ENCODE data around the gene SYCP3. TPM values are rescaled to one million over a fixed set of nuclear protein-coding genes. Genes with fewer than 3 reads are reported as not detected.

SYCP3 gene
- total and polyA plus RNA-seq, 2 of the 13 experiments (the other 11 are each of a cell fraction or from before 2014, with no cell fraction given): not detected

DNA sequence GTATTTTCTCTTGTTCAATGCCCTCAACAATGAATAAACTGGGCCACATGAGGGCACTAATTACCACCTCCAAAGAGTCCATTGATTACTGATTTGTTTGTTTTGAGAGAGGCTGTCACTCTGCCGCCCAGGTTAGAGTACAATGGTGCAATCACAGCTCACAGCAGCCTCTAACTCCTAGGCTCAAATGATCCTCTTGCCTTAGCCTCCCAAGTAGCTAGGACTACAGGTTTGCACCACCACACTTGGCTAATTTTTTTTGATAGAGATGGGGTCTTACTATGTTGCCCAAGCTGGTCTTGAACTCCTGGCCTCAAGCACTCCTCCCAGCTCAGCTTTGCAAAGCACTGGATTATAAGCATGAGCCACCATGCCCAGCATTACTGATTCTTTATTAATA is 28.3 kb upstream of the SYCP3 start (continued):
- TF ChIP-seq ZMYM3 (CRISPR knock-in tag; IDR thresholded peaks at IDR 0.05) (peak; percentile 82), EEA1 (CRISPR knock-in tag; IDR thresholded peaks at IDR 0.05; ENCODE audit: borderline replicate concordance) (no peak), PBX3 (CRISPR knock-in tag; IDR thresholded peaks at IDR 0.05; ENCODE audit: borderline replicate concordance) (no peak), MAFK (conservative IDR thresholded peaks at IDR 0.05 in 1 of 2, IDR thresholded peaks at IDR 0.05 in 1 of 2; ENCODE audit: low read length in 2 of 2) (no peak), GABPB1 (CRISPR knock-in tag; IDR thresholded peaks at IDR 0.05) (no peak), NRL (CRISPR knock-in tag; IDR thresholded peaks at IDR 0.05; ENCODE audit: borderline replicate concordance) (no peak), TCF7 (IDR thresholded peaks at IDR 0.05; ENCODE audit: low read depth) (no peak), ZNF12 (CRISPR knock-in tag; IDR thresholded peaks at IDR 0.05) (no peak), TP53 (CRISPR knock-in tag; conservative IDR thresholded peaks at IDR 0.05) (no peak), ZNF354B (CRISPR knock-in tag; IDR thresholded peaks at IDR 0.05) (no peak), ZMYM4 (CRISPR knock-in tag; IDR thresholded peaks at IDR 0.05) (0 out of 2 replicates have a peak, but pooled peaks have one; percentile 37), MYNN (CRISPR knock-in tag; IDR thresholded peaks at IDR 0.05; ENCODE audit: low read depth) (no peak), FOXO4 (CRISPR knock-in tag; conservative IDR thresholded peaks at IDR 0.05) (no peak), RCOR2 (CRISPR knock-in tag; IDR thresholded peaks at IDR 0.05) (peak; percentile 58; the same call in 1 of the 2 replicates), CEBPG (CRISPR knock-in tag; IDR thresholded peaks at IDR 0.05) (0 out of 2 replicates have a peak, but pooled peaks have one; percentile 9)
- TF ChIP-seq, protein P1, sequence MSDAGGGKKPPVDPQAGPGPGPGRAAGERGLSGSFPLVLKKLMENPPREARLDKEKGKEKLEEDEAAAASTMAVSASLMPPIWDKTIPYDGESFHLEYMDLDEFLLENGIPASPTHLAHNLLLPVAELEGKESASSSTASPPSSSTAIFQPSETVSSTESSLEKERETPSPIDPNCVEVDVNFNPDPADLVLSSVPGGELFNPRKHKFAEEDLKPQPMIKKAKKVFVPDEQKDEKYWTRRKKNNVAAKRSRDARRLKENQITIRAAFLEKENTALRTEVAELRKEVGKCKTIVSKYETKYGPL (CRISPR knock-in tag; IDR thresholded peaks at IDR 0.05): 0 out of 2 replicates have a peak, but pooled peaks have one; percentile 22
- TF ChIP-seq, protein P2, sequence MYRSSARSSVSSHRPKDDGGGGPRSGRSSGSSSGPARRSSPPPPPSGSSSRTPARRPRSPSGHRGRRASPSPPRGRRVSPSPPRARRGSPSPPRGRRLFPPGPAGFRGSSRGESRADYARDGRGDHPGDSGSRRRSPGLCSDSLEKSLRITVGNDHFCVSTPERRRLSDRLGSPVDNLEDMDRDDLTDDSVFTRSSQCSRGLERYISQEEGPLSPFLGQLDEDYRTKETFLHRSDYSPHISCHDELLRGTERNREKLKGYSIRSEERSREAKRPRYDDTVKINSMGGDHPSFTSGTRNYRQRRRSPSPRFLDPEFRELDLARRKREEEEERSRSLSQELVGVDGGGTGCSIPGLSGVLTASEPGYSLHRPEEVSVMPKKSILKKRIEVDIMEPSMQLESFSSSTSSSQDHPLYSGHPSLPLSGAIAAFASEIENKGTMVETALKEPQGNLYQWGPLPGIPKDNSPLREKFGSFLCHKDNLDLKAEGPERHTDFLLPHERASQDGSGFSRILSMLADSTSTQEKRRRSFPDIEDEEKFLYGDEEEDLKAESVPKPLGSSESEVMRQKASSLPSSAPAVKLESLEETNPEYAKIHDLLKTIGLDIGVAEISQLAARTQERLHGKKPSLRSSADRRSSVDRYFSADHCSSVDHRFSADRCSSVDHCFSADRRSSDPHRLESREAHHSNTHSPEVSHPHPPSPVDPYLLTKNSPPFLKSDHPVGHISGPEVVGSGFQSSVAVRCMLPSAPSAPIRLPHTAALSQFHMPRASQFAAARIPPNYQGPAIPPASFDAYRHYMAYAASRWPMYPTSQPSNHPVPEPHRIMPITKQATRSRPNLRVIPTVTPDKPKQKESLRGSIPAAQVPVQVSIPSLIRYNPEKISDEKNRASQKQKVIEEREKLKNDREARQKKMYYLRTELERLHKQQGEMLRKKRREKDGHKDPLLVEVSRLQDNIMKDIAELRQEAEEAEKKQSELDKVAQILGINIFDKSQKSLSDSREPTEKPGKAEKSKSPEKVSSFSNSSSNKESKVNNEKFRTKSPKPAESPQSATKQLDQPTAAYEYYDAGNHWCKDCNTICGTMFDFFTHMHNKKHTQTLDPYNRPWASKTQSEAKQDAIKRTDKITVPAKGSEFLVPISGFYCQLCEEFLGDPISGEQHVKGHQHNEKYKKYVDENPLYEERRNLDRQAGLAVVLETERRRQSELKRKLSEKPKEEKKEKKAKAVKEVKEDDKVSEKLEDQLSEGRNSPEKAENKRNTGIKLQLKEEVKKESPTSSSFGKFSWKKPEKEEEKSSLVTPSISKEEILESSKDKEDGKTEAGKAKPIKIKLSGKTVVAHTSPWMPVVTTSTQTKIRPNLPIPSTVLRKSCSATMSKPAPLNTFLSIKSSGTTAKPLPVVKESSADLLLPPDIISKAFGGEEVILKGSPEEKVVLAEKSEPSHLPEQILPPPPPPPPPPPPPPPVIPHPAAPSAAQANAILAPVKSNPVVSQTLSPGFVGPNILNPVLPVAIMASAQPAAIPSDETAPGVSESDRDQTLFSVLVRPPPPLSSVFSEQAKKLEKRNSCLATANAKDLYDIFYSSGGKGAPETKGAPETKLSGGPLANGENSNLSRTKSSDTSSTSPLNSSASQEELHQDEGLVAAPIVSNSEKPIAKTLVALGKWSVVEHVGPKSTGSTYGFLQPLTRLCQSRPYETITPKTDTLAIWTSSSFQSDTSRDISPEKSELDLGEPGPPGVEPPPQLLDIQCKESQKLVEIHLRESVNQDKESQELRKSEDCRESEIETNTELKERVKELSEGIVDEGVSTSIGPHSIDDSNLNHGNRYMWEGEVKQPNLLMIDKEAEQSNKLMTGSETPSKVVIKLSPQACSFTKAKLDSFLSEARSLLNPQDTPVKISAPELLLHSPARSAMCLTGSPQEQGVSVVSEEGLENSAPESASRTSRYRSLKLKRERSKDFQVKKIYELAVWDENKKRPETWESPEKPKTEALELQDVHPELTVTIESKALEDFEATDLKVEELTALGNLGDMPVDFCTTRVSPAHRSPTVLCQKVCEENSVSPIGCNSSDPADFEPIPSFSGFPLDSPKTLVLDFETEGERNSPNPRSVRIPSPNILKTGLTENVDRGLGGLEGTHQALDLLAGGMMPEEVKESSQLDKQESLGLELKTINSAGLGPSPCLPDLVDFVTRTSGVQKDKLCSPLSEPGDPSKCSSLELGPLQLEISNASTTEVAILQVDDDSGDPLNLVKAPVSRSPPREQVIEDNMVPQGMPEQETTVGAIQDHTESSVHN (CRISPR knock-in tag; IDR thresholded peaks at IDR 0.05): no peak
- TF ChIP-seq, protein P3, sequence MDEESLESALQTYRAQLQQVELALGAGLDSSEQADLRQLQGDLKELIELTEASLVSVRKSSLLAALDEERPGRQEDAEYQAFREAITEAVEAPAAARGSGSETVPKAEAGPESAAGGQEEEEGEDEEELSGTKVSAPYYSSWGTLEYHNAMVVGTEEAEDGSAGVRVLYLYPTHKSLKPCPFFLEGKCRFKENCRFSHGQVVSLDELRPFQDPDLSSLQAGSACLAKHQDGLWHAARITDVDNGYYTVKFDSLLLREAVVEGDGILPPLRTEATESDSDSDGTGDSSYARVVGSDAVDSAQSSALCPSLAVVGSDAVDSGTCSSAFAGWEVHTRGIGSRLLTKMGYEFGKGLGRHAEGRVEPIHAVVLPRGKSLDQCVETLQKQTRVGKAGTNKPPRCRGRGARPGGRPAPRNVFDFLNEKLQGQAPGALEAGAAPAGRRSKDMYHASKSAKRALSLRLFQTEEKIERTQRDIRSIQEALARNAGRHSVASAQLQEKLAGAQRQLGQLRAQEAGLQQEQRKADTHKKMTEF (CRISPR knock-in tag; IDR thresholded peaks at IDR 0.05): no peak
